HTR-8/SVneo (cell line): ENCODE data around the gene ALX4.
A peak's percentile ranks its signal among the peaks of the same experiment; 100 is the strongest.

Experiments
- DNase-seq: peaks from one replicate; pipeline ENCODE4 v3.0.0; 2011; ENCODE audit warnings: low spot score, mixed read lengths; ENCODE audit not compliant: insufficient read length
- FAIRE-seq: peaks from 2 replicates; lab custom pipeline; 2011; peaks lifted over from hg19 to GRCh38; lab: Jason Lieb, UNC

ALX4 gene

DNA sequence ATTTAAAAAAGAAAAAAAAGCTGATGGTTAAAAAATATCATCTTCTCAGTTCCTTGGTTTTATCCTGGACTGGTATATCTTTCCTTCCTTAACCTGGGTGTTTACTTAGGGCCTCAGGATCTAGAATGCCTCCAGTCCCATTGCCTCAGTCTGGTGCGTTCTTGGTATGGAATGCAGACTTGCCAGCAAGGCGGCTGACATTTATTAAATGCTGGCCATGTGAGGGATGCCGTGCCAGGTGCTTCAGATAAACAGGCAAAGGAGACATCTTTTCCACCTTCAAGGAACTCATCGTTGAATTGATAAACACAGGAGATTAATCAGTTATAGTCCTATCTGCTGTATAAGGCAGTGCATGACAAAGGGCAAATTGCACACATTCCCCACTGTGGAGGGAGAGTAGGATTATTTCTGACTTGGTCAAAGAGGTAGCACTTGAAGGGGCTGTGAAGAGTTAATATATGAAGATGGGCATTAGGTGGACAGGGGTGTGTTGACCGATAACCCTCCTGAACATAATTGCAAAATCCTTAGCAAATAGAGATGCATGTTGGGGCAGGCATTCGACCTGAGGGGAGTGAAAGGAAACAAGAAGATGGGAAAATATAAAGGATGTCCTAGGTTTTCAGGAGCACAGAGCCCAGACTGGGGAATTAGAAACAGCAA, 54.4 kb downstream of the ALX4 start:
- FAIRE-seq, result no peak
- no peak for DNase-seq

DNA sequence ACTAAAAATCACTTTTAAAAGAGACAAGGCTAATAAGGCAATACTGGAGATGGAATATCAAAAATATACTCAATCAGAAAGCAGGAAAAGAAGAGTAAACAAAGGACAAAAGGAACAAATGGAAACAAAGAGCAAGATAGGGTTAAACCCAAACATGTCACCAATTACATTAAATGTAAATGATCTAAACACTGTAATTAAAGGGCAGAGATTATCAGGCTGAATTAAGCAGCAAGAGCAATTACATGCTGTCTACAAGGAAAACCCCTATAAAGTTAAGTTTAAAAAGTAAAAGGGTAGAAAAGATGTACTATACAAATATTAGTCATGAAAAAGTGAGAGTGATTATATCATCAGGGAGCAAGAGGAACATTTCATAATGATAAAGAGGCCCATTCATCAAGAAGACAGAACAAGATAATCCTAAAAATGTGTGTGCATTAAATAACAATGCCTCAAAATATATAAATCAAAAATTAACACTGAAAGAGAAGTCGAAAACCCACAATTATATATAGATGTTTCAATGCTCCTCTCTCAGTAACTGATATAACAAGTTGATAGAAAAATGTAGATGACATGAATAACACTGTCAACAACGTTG, 56.8 kb downstream of the ALX4 start:
- no peak for FAIRE-seq

DNA sequence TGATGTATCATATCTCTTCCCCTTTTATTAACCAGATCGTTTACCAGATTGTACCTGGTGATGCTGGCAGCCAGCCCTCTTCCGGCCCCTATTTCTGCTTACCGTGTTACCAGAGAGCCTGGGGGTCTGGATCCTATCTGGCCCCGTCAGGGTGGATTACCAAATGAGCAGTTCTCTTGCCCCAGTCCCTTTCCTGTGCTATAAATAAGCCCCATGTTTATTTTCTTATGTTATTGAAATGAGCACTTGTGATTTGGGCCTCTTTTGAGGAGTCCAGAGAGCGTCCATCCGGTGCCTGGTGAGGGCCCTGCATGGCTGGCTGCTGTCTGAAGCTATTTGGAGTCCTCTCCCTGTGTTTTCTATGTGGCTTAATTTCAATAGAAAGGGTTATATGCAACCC, 59.5 kb downstream of the ALX4 start:
- DNase-seq (no peak), FAIRE-seq (no peak)

More for the DNA sequence above, 56.8 kb downstream of the ALX4 start:
- no peak for DNase-seq

DNA sequence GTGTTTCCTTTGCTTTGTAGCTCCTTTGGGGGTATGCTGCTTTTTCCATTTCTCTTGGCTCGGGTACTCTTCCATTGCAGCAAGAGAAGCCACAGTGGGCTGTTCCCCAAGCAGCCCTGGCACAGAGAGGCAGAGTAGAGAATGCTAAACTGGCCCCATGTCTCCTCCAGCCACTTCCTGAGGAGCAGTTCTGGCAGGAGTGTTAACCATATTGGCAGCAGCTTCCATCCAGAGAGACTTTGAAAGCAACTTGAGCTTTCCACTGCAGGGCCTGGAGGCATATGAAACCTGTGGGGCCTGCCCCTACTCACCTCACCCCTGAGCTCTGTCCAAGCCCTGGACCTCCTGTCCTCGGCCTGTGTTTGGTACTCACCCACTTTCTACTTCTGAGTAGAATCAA, 61.8 kb downstream of the ALX4 start:
- FAIRE-seq, result no peak
- DNase-seq, result no peak

DNA sequence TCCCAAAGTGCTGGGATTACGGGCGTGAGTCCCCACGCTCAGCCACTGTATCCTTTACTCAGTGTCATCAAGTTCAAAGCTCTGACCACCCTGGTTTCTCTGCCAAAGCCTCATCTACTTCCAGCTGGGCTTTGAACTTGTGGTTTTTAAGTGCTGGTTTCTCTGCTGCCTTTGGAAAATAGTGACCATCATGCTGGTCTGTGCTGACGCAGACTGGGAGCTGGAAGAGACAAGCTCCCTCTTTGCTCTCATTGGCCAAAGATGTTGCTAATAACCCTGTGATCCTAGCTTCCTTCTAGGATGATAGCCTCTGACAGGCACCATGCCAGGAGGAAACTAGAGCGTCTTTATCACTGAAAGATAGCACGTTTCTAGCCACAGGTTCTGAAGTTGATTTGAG, 62.4 kb downstream of the ALX4 start:
- DNase-seq (no peak), FAIRE-seq (no peak)

DNA sequence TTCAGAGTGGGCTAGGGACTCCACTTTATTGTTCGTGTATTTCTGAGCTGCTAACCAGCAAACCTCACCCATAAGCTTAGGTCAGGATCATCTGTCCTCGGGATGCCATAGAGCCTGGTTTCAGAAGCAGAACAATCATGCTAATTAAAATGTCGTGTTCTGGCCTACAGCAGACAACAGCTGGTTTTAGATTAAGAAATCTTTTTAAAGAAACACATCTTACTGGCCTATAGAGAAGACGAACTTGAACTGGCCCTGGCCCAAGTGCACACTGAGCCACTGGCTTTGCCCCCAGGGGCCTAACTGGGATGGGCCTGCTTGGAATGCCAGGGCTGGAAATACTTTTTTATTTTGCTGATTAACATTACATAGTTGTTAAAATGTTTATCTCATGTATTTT, 63.2 kb downstream of the ALX4 start:
- FAIRE-seq (no peak), DNase-seq (no peak)

DNA sequence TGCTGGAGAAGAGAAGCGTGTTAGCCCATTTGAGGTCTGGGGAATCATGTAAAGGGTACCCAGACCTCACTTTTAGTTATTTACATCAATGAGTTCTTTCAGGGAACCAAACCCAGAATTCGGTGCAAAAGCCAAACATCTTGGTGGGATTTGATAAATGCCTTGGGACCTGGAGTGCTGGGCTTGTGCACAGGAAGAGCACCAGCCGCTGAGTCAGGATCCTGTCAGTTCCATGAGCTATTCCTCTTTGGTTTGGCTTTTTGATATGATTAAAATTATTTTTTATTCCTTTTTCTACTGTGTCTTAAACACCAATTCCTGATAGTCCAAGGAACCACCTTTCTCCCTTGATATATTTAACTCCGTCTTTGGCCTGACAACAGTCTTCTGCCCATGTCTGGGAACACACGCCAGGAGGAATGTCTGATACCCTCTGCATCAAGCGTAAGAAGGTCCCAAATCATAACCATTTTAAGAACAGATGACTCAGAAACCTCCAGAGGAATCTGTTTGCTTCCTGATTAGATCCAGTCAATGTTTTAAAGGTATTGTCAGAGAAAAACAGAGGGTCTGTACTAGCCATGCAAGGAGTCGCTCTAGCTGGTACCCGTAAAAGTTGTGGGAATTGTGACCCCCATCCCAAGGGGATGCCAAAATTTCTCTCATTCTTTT, 65.2 kb downstream of the ALX4 start:
- no peak for FAIRE-seq
- DNase-seq, result no peak

DNA sequence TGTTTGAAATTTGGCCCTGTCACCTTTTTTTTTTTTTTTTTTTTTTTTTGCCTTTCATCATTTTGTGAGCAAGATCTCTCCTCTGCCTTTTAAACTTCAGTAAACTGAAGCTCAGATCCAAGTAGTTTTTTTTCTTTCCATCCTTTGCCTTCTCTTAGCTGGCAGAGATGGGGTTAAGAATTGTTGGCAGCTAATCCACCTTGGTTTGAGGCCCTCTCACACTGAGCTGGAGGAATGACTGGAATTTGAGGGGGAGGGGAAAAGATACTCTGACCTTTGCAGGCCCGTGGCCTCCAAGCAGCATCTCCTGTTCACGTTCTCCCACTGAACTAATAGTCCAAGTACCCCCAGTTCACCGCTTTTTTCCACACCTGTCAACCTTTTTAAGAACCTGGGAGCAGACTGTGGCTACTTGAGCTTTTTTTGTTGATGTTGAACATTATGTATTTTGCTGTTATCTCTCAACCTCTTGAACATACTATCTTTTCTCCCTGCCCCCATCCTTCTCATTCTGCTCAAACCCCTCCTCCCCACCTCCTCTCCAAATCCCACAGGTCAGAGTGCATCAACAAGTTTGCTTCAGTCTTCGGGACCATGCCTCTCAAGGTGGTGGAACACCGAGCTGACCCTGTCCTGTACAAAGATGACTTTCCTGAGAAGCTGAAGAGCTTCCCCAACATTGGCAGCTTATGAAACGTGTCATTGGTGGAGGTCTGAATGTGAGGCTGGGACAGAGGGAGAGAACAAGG, 66.2 kb downstream of the ALX4 start:
- DNase-seq (peak; percentile 71), FAIRE-seq (peak; percentile 80)

DNA sequence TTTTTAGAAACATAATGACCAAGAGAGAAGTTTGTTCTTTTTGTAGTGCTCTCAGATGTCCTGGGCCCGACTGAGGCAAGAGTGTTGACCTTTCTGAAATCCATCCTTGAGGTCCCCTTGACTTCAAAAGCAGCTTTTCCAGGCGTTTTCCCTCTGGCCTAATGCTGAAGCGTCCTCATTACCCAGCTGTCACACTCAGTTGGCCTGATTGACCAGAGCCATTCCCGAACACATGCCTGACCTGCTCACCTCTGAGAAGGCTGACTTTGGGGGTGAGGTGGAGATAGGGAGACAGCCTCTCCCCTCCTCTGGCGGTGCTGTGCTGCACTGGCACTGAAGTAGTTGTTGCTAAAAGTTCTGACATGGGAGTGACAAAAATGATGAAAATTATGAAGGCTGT, 66.9 kb downstream of the ALX4 start:
- no peak for FAIRE-seq
- no peak for DNase-seq

DNA sequence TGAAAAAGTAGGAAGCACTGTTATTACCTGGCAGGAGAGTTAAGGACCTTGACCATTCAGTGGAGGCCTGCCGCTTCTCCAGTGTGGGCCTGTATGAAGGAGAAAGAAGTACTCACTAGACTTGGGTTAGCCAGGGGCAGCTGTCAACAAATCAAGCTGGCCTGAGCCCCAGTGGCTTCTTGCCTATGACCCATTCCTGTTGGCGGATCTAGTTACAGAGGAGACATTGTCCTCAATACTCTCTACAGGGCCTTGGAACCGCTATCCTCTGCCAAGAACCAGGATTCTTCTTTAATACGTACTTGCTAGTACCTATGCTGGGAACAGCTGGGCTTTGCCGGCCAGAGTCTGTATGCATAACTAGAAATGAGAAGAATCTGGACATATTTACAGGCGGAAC, 68.1 kb downstream of the ALX4 start:
- no peak for DNase-seq
- FAIRE-seq, result no peak

DNA sequence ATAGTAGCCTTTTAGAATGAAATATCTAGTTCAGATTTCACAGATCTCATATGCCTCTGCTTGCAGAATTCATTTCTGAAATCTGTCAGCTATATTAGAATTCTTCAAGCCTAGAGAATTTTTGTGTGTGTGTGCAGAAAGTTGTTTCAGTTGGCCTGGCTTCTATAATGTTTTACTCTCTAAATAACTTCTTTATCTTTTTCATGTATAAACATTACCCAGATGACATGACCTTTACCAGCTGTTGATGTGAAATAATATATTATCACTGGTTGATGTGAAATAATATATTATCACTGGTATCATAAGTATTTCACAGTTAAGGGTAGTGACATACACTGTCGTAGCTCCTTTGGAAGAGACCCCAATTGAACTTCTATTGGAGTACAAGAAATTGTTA, 72.8 kb downstream of the ALX4 start:
- DNase-seq (no peak), FAIRE-seq (no peak)

DNA sequence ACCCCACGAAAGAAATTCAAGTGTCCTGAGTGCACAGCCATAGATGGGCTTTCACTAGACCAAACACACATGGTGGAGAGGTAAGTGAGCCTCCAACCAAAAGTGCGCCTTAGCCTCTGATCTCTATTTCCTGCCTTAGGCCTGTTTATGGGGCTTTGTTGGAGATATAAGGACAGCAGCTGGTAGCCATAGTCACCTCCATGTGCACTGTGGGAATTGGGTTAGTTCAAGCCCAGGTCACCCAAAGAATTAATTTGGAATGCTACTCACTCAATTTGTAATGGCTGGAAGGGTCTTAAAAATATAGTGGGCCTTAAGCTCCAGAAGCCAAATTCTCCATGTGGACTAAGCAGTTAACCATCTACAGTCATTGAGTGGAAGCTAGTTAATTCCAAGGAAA, 73.6 kb downstream of the ALX4 start:
- DNase-seq (no peak), FAIRE-seq (no peak)

DNA sequence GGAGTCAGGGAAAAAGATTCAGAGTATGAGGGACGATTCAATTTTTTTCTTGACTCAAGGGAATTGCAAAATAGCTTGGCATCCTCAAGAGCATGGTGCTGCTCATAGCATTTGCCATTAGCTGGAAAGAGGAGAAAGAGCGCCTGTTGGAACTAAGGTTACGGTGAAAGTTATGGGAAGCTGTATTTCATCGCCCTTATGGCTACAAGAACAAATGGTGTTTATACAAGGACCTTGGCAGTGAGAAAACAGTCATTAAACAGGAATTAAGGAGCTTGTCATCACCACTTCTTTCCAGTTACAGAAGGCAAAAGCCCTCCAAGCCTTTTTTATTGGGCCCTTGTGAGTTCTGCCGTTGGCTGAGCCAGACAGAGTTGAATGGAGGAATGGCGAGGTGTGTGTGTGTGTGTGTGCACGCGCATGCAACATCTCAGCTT, 74.2 kb downstream of the ALX4 start:
- FAIRE-seq (no peak), DNase-seq (no peak)

DNA sequence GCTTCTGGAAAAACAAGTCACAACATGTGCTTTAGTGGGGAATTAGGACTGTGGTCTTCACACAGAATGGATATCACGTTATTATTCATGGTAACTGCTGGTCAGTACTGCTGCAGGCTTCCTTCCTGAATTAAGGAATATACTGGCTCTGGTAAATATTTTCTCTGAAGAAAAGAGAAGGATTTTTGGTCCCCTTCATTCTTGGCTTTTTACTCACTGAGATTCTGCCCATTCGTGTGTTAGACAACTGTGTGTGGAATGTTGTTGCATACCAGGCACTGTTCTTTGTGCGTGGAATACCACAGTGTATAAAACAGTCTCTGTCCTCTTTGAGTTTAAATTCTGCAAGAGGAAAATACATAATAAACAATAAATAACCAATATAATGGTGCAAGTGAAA, 80.3 kb downstream of the ALX4 start:
- no peak for FAIRE-seq
- DNase-seq, result no peak

DNA sequence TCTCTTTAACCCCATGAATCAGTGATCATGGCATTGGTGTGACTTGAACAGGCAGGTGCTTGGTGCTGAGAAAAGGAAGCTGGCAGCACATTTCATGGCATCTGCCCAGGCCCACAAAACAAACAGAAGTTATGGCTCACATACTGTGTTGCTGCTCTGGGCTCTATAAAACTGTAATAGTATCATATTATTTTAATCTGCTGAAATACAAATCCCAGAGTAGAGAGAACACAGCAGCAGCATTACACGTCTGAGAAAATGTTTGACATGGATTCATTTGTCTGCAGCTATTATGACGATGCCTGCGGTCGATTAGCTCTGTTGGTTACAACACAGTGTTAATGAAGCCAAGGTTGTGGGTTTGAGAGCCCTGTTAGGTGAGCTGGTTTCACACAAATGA, 80.8 kb downstream of the ALX4 start:
- FAIRE-seq (no peak), DNase-seq (no peak)

DNA sequence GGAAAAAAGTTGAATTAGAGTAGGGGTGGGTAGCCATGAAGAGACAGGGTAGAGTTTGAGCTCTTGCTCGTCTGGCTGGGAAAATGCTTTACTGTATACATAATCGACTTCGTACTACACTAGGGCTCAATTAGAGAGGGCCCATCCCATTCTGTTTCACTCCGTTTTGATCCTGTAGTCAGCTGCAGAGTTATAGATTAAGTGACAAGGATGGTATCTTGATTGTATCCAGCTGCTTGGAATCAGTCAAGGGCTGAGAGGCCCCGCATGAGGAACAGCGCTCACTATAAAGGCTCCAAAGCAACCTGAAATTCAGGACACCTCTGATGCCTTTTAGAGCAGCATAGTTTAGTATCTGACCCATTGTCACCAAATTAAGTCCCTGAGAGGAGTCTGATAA, 81.6 kb downstream of the ALX4 start:
- DNase-seq (no peak), FAIRE-seq (no peak)

DNA sequence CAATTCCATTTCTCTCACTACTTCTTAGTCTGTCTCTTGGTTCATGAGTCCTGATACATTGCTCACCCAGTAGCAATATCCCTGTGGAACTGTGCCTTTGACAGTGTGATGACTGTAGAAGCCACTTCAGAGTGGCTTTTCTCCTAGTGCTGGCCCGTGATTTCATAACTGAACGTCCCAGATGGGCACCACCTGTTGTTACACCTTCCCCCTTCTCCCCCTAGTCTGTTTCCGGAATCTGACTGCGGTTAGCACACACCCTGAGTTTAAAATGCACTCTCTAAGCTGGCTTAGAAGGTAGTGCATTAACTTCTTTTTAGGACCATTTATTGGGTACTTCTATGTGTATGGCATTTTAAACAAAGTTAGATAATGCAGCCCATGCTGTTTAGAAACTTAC, 83.0 kb downstream of the ALX4 start:
- no peak for FAIRE-seq

DNA sequence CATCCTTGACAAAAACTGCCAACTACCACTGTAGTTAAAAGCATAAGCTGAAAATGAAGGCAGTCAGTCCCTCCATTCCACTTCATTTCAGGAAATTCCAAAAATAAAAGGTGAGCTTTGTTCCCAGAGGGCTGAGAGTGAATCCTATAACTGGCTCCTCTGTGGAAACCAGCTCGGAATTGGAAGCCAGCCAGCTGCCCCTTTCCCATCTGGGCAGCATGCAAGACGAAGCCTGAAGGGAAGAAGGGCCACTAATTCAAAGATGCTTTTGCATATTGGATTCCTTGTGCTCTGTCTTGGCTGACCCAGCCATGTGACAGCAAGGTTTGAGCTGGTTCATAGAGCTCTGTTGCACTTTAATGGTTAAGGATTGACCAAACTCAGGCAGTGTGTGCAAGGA, 83.4 kb downstream of the ALX4 start:
- DNase-seq (no peak), FAIRE-seq (no peak)

More for the DNA sequence above, 83.0 kb downstream of the ALX4 start:
- no peak for DNase-seq

DNA sequence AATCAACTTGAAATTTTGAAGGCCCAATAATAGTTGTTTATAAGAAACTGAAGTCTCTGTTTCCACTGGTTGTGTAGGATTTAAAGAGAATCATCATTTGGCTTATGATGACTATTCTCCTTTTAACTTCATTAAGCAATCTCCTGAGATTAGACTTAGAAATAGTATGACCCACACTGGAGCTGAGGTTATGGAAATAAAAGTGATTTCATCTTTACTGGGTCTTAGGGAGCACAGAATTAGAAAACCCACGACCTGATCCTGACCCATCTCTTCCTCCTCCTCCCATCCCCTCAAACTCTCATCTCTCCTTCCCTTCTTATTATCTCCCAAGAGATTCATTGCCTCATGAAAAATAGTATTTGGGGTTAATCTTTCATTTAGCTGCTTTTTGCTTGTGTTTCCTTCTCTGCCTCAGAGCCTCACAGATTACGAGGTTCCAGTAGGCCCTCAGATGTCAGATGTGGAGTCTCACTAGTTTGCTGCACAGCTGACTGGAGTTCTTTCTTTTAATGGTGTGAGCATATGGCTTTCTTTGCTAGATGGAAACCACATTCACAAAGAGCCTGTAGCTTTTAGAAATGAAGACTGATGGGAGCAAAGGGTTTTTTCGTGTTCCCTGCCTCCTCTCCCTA, 85.0 kb downstream of the ALX4 start:
- FAIRE-seq, result no peak
- DNase-seq, result no peak

DNA sequence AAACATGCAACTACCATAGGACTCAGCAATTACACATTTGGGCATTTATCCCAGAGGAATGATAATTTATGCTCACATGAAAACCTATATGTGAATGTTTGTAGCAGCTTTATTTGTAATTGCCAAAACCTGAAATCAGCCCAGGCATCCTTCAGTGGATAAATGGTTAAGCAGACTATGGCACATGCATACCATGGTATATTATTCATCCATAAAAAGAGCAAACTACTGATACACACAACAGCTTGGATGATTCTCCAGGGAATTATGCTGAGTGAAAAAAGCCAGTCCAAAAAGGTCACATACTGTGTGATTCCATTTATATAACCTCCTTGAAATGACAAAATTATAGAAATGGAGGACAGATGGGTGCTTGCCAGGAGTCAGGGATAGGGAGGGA, 86.7 kb downstream of the ALX4 start:
- DNase-seq, result no peak

DNA sequence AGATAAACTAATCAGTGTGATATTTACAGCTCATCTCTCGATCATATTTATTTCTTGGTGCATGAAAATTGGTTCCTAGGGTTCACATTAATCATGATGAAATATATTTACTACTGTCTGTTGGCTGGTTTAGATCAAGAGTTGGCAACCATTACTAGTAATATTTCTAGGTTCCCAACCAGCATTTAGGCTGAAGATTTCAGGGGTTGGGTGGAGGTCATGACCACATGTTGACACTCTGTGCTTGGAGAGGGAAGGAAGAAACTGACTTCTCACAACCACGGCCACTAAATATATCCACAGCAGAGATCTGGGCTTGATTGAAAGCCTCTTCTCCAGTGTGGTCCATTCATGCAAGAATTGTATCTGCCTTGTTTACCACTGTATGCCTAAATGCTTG, 87.9 kb downstream of the ALX4 start:
- FAIRE-seq, result no peak
- no peak for DNase-seq

More for the DNA sequence above, 86.7 kb downstream of the ALX4 start:
- FAIRE-seq, result no peak
